Breast epithelium (tissue), 4 donors: ENCODE results near the gene KRTAP8-1. TPM values are rescaled to one million over a fixed set of nuclear protein-coding genes. Genes with fewer than 3 reads are reported as not detected.

ENCODE experiments used
- DNase-seq, 2 donors: peaks; one replicate each; pipeline ENCODE4 v3.0.0-alpha.2; 2019; ENCODE audit warnings: low spot score in 2 of 2
- H3K27ac ChIP-seq, 2 donors: fragments of 200-600 bp; sonication (generic) in 1 of 2; one replicate each; pipeline ENCODE4 v1.5.1; 2016 to 2019; ENCODE audit warnings: mild to moderate bottlenecking in 1 of 2
- H3K27me3 ChIP-seq, 2 donors: fragments of 200-600 bp; sonication (generic) in 1 of 2; one replicate each; pipeline versions ENCODE4 v1.5.1 to v1.6.0; 2017 to 2019; ENCODE audit warnings: control low read depth in 1 of 2, mild to moderate bottlenecking in 1 of 2
- H3K36me3 ChIP-seq: fragments of 200-600 bp; one replicate; pipeline ENCODE4 v1.5.1; 2019
- H3K4me1 ChIP-seq, 2 donors: fragments of 200-600 bp; sonication (generic); one replicate each; pipeline ENCODE4 v1.5.1; 2016 to 2019; ENCODE audit warnings: control low read depth in 1 of 2
- H3K4me3 ChIP-seq, 3 donors: fragments of 200-600 bp; sonication (generic); 1 replicate in 2 of 3; 2 replicates in 1 of 3; pipeline ENCODE4 v1.5.1; 2016 to 2019; ENCODE audit warnings: mild to moderate bottlenecking in 3 of 3, moderate library complexity in 2 of 3
- H3K9me3 ChIP-seq, 2 donors: fragments of 200-600 bp; sonication (generic) in 1 of 2; one replicate each; pipeline ENCODE4 v1.5.1; 2016 to 2019; ENCODE audit warnings: control low read depth in 1 of 2
- POLR2A ChIP-seq: fragments of 450-650 bp; IDR thresholded peaks from one replicate; pipeline ENCODE4 v1.6.1; 2016; ENCODE audit warnings: antibody characterized with exemption, mild to moderate bottlenecking, moderate library complexity
- POLR2AphosphoS5 ChIP-seq, 3 donors: sonication (generic); formaldehyde crosslinking; IDR thresholded peaks; one replicate each; pipeline ENCODE4 v1.6.1; 2017; ENCODE audit warnings: antibody characterized with exemption in 3 of 3
- intact Hi-C: fragments of 100-400 bp; cut with DNase I; formaldehyde crosslinking; loops from one replicate; pipeline ENCODE4 v1.15.1; 2023; ENCODE audit warnings: low total_unique reads
- total RNA-seq, 3 donors: library from RNA; depleted of rRNA; stranded (reverse); fragments of >200 nt; gene quantifications; one replicate each; pipeline ENCODE4 v1.1.0, GENCODE V29; 2016
- TF ChIP-seq, protein P1 (sequence below), 3 donors: fragments of 450-650 bp; IDR thresholded peaks; one replicate each; pipeline ENCODE4 v1.5.1; 2016 to 2017; ENCODE audit warnings: antibody characterized with exemption in 3 of 3, mild to moderate bottlenecking in 3 of 3, moderate library complexity in 3 of 3

Gene KRTAP8-1
- total RNA-seq, 3 donors from 2014 or later, result not detected

DNA sequence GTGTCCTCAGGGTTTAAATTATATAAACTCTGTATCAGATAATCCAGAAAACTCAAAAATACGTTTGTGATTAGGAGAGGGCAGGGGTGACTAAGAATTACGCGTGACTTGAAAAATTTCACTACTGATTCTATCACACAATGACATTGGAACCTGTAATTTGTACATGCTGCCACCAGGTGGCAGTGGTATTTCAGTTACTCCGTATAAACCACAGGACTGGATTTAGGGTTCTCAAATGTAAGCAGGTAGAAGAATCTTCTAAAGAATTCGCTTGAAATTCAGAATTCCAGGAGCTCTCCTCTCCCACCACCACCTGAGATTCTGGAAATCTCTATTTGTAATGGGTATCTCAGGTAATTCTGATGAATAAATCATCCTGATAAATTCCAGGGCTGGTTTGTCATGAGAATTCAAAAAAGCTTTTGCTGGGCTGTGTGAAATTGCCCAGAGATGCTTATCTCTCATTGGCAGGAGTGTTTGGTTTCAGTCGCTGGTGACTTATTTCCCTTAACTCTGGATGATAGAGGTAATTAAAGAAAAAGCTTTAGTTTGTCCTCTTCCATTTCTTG lies 18.2 kb upstream of the KRTAP8-1 start:
- intact Hi-C loops, result no loop called here
- DNase-seq, result no peak
- Histone ChIP-seq H3K27ac (no peak overlapping the region), H3K36me3 (no peaks in the 10 kb centered on the region), H3K4me3 (no peak overlapping the region), H3K27me3 (no peaks in the 10 kb centered on the region), H3K4me1 (no peaks in the 10 kb centered on the region), H3K9me3 (peaks cover 0 to 9% of the 10 kb centered on the region in 2 donors)
- TF ChIP-seq POLR2AphosphoS5 (IDR thresholded peaks at IDR 0.05), result no peak
- no peak for TF ChIP-seq POLR2A
- TF ChIP-seq, protein P1, sequence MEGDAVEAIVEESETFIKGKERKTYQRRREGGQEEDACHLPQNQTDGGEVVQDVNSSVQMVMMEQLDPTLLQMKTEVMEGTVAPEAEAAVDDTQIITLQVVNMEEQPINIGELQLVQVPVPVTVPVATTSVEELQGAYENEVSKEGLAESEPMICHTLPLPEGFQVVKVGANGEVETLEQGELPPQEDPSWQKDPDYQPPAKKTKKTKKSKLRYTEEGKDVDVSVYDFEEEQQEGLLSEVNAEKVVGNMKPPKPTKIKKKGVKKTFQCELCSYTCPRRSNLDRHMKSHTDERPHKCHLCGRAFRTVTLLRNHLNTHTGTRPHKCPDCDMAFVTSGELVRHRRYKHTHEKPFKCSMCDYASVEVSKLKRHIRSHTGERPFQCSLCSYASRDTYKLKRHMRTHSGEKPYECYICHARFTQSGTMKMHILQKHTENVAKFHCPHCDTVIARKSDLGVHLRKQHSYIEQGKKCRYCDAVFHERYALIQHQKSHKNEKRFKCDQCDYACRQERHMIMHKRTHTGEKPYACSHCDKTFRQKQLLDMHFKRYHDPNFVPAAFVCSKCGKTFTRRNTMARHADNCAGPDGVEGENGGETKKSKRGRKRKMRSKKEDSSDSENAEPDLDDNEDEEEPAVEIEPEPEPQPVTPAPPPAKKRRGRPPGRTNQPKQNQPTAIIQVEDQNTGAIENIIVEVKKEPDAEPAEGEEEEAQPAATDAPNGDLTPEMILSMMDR (IDR thresholded peaks at IDR 0.05), result no peak

- no peak for DNase-seq
- no peak within 1 kb of the TSS for H3K4me3 ChIP-seq
Measured at GRCh38 chr21:30829659-30830058, 16.6 kb upstream of the KRTAP8-1 start, which contains the start of gene KRTAP7-1. KRTAP7-1 (minus strand) TSS chr21:30829759; CDS start chr21:30829698, 61 bp downstream.

DNA sequence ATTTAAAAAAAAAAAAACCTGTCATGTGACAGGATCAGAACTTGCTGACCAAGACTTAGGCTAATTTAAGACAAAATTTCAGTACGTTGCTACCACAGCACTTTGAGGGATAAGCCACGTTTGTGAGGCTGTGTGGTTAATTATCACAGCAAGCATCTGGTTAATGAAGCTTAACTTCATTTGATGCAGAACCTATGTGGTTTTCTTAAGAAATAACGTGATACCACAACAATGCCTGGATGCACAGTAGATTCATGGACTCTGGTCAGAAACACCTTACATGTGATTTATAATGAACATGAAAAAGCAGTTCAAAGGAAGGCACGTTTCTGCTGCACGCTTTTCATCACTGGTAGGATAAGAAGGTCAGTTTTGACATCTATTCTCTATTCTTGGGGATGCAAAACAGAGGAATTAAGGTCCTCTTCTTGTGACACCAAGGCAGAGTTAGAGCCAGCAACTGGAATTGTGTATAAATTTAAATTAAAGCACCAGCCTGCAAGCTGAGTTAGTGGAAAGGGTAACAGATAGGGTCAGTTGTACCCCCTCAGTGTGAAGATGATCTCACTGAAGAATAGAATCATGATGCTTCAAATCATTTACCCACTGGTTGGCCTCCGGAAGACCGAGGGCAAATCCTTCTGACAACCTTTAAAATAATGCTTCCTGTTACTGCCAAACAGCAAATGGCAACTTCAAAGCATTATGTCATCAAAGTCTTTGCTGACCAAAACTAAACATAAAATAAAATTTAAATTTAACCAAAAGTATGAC lies 6.0 kb upstream of the KRTAP8-1 start:
- H3K9me3 ChIP-seq, result no peaks in the 10 kb centered on the region
- TF ChIP-seq POLR2AphosphoS5 (IDR thresholded peaks at IDR 0.05), result no peak
- TF ChIP-seq, protein P1 (IDR thresholded peaks at IDR 0.05), result no peak
- TF ChIP-seq POLR2A, result no peak
- no peak overlapping the region for H3K4me3 ChIP-seq
- H3K4me1 ChIP-seq, result no peaks in the 10 kb centered on the region
- H3K36me3 ChIP-seq, result no peaks in the 10 kb centered on the region
- no peak for DNase-seq
- no peaks in the 10 kb centered on the region for H3K27me3 ChIP-seq
- no peak overlapping the region for H3K27ac ChIP-seq
- intact Hi-C loops, result no loop called here

More at GRCh38 chr21:30829659-30830058, 16.6 kb upstream of the KRTAP8-1 start, which contains the start of gene KRTAP7-1:
- H3K4me1 ChIP-seq, result no peaks in the 10 kb centered on the region
- H3K27ac ChIP-seq, result no peak within 1 kb of the TSS
- no peaks in the 10 kb centered on the region for H3K36me3 ChIP-seq
- TF ChIP-seq POLR2AphosphoS5 (IDR thresholded peaks at IDR 0.05) (no peak), POLR2A (no peak)
- no peaks in the 10 kb centered on the region for H3K27me3 ChIP-seq
- intact Hi-C loops, result no loop called here
- peaks cover 0 to 9% of the 10 kb centered on the region in 2 donors for H3K9me3 ChIP-seq

DNA sequence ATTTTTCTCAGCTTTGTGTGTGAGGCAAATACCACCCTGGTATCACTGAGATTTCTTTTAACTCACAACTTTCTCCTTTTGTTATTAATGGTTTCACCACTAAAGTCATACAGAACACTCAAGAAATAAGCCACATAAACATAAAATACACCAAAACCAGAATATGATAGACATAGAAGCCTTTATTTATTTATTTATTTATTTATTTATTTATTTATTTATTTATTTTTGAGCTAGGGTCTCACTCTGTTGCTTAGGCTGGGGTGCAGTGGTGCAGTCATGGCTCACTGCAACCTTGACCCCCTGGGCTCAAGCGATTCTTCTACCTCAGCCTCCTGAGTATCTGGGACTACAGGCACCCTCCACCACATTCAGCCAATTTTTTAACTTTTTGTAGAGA lies 12.5 kb downstream of the KRTAP8-1 start:
- no peaks in the 10 kb centered on the region for H3K36me3 ChIP-seq
- no peak for DNase-seq
- H3K9me3 ChIP-seq, result no peaks in the 10 kb centered on the region
- no peaks in the 10 kb centered on the region for H3K4me1 ChIP-seq
- H3K27me3 ChIP-seq, result no peaks in the 10 kb centered on the region
- TF ChIP-seq POLR2AphosphoS5 (IDR thresholded peaks at IDR 0.05), result no peak
- TF ChIP-seq POLR2A, result no peak
- TF ChIP-seq, protein P1 (IDR thresholded peaks at IDR 0.05), result no peak
- H3K27ac ChIP-seq, result no peak overlapping the region
- intact Hi-C loops, result no loop called here
- no peak overlapping the region for H3K4me3 ChIP-seq

DNA sequence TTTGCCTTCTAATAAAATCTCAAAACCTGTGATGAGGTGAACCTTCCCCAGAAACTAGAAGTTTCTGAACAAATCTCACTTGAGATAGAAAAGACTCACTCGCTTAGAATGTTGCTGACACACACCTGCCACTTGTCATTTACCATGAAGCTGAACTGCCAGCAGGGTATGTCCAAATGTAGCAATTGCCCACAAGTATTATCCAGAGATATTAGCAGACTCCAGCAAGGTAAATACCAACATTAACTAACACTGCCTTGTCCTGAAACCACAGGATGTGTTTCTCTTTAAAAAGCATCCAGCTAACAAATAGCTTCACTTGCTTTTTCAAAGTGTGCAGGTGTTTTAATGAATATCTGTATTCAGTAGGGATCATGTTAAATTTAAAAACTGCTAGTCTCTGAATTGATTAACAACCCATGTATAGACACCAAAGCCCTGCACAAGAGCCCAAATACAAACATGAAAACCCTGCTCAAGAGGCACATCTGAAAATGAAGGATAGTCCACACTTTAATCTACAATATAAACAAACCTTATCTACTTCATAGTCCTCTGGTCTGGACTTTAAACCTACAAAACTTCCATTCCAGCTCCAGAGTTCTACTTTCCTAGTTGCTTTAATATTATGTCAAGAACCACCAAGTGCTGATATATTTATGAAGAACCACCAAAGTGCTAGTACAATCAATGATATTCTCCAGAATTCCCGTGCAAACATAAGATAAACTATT lies 19.3 kb downstream of the KRTAP8-1 start:
- H3K27ac ChIP-seq, result no peak overlapping the region
- H3K9me3 ChIP-seq, result no peaks in the 10 kb centered on the region
- H3K36me3 ChIP-seq, result no peaks in the 10 kb centered on the region
- DNase-seq, result no peak
- H3K27me3 ChIP-seq, result no peaks in the 10 kb centered on the region
- H3K4me1 ChIP-seq, result no peaks in the 10 kb centered on the region
- intact Hi-C loops, result no loop called here
- H3K4me3 ChIP-seq, result no peak overlapping the region
- TF ChIP-seq, protein P1 (IDR thresholded peaks at IDR 0.05), result no peak
- TF ChIP-seq POLR2AphosphoS5 (IDR thresholded peaks at IDR 0.05) (no peak), POLR2A (no peak)
